Subcutaneous adipose tissue (tissue), 4 donors: ENCODE measurements around the gene S100A14. TPM values are rescaled to one million over a fixed set of nuclear protein-coding genes. Genes with fewer than 3 reads are reported as not detected.

Source experiments
- total RNA-seq, 4 donors: library from RNA; depleted of rRNA; stranded (reverse); fragments of >200 nt; gene quantifications; one replicate each; pipeline ENCODE4 v1.1.0, GENCODE V29; 2016
- TF ChIP-seq, protein P1 (sequence below): fragments of 450-650 bp; IDR thresholded peaks from one replicate; pipeline ENCODE4 v1.5.1; 2016; ENCODE audit warnings: low read depth, mild to moderate bottlenecking, control low read depth, antibody characterized with exemption, moderate library complexity

S100A14 gene
- total RNA-seq, 4 donors from 2014 or later, result 0.65 TPM; not detected in 3

DNA sequence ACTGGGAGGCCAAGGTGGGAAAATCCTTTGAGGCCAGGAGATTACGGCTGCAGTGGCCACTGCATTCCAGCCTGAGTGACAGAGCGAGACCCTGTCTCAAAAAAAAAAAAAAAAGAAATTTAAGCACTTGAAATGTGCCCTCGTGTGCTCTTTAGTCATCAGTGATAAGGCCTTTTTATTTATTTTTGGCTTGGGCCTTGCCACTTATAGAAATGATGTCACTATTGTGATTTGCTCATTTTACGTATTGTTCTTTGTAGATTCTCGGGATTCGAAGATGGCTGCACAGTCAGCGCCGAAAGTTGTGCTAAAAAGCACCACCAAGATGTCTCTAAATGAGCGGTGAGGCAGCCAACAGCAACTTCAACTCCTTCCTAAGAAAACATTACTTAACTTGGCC is 20.2 kb upstream of the S100A14 start:
- TF ChIP-seq, protein P1, sequence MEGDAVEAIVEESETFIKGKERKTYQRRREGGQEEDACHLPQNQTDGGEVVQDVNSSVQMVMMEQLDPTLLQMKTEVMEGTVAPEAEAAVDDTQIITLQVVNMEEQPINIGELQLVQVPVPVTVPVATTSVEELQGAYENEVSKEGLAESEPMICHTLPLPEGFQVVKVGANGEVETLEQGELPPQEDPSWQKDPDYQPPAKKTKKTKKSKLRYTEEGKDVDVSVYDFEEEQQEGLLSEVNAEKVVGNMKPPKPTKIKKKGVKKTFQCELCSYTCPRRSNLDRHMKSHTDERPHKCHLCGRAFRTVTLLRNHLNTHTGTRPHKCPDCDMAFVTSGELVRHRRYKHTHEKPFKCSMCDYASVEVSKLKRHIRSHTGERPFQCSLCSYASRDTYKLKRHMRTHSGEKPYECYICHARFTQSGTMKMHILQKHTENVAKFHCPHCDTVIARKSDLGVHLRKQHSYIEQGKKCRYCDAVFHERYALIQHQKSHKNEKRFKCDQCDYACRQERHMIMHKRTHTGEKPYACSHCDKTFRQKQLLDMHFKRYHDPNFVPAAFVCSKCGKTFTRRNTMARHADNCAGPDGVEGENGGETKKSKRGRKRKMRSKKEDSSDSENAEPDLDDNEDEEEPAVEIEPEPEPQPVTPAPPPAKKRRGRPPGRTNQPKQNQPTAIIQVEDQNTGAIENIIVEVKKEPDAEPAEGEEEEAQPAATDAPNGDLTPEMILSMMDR, result no peak

DNA sequence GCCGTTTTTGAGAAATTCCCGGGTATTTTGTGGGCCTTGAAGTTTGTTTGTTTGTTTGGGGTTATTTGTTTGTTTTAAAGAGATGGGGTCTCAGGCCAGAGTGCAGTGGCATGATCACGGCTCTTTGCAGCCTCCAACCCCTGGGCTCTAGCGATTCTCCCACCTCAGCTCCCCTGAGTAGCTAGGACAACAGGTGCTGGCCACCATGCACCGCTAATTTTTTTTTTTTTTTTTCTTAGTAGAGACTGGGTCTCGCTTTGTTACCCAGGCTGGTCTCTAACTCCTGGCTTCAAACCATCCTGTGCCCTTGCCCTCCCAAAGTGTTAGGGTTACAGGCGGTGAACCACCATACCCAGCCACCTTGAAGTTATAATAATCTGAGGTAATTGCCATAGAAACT is 19.7 kb upstream of the S100A14 start:
- TF ChIP-seq, protein P1, result no peak

DNA sequence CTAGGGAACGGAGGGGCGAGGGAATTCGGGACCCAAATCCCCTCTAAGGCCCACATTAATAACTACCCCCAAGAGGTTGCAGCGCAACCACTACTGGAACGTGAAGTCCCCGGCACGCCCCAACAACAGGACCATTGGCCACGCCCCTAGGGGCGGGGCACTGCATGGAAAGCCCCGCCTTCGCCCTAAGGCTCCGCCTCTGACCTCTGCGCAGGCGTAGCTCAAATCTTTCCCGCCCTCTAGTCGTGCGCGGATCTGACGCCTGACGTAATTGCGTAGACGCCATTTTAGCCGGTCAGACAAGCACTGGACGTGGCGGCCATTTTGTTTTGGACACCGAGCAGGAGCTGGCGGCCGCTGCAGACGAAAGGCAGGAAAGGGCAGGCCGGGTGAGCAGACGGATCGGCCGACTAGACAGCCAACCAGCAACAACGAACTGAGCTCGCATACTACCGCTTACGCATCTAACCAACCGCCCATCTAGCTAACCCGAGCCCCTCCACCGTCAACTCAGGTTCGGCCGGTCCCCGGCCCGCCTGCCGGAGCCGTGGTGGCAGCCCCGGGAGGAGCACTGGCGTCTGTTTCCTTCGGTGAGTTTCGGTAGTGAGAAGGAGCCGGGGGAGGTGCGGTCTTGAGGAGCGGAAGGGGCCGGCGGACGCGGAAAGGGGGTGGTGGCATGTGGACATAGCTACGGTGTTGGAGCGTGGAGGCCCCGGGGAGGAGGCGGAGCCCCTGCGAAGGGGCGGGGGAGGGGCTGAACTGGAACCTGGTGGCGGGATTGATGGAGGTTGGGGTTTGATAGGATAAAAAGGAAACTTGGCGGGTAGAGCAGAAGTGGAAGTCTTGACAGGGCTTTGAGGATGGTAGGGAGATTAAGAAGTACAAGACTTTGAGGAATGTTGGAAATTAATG is 17.9 kb upstream of the S100A14 start, which contains the start of gene CHTOP:
TSS of gene CHTOP (plus strand) at position 313 of the 912 bp plus-strand sequence. CDS start 2,523 bp downstream, outside the sequence.
- TF ChIP-seq, protein P1, result no peak

DNA sequence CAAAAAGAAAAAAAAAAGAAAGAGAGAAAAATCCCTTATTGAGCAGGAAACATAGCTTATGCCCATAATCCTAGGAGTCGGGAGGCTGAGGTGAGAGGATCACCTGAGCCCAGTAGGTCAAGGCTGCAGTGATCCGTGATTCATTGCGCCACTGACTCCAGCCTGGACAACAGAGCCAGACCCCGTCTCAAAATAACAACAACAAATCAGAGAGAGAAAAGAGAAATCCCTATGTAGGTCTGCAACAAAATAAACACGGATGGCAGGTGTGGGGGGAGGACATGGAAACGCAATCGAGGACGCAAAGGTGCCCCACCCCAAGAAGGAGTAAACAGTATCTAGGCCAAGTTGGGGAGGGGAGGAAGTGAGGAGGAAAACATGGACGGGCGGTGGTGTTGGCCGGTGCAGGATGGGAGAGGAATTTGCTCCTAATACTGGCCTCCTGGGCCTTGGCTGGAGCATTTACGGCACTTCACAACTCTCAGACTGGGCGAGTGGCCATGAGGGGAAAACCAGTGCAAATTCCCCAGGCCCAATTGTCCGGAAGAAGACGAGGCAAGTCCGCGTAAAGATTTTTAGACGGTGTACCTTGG is 17.1 kb upstream of the S100A14 start:
- TF ChIP-seq, protein P1, result no peak

GRCh38 chr1:153631047-153632022 is 15.2 kb upstream of the S100A14 start:
- TF ChIP-seq, protein P1, result no peak

- TF ChIP-seq, protein P1, result no peak
These were observed 14.3 kb upstream of the S100A14 start for GRCh38 chr1:153630384-153630783.
